DOHH2 (cell line): ENCODE measurements around the gene NPPA.

Experiments used
- EZH2phosphoT487 ChIP-seq: fragments of 200-600 bp; sonication (generic); IDR thresholded peaks from 2 replicates; pipeline ENCODE4 v1.6.1; 2017; ENCODE audit warnings: borderline replicate concordance, mild to moderate bottlenecking, antibody characterized with exemption, low read length, moderate library complexity, mixed read lengths
- TF ChIP-seq, protein P1 (sequence below): fragments of 200-600 bp; sonication (generic); IDR thresholded peaks from one replicate; pipeline ENCODE4 v1.5.1; 2014; ENCODE audit warnings: antibody characterized with exemption, mild to moderate bottlenecking, low read depth, low read length; ENCODE audit not compliant: poor library complexity, severe bottlenecking

DNA sequence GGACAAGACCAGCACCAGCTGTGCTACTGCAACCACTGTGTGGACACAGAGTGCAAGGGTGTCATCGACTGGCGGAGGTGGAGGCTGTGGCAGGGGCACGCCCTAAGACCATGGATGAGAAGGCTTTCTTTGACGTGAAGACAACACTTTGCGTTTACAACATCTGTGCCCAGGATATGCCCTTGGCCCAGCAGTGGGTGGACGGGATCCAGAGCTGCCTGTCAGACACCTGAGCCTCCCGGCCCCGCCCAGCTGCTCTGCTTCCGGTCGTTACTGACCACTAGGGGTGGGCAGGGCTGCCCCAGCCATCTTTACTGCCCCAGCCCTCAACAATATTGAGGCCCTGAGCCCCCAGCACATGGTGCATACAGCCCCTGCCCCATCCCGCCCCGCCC is 32.6 kb upstream of the NPPA start:
- TF ChIP-seq, protein P1, sequence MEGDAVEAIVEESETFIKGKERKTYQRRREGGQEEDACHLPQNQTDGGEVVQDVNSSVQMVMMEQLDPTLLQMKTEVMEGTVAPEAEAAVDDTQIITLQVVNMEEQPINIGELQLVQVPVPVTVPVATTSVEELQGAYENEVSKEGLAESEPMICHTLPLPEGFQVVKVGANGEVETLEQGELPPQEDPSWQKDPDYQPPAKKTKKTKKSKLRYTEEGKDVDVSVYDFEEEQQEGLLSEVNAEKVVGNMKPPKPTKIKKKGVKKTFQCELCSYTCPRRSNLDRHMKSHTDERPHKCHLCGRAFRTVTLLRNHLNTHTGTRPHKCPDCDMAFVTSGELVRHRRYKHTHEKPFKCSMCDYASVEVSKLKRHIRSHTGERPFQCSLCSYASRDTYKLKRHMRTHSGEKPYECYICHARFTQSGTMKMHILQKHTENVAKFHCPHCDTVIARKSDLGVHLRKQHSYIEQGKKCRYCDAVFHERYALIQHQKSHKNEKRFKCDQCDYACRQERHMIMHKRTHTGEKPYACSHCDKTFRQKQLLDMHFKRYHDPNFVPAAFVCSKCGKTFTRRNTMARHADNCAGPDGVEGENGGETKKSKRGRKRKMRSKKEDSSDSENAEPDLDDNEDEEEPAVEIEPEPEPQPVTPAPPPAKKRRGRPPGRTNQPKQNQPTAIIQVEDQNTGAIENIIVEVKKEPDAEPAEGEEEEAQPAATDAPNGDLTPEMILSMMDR: no peak
- TF ChIP-seq EZH2phosphoT487: no peak
